Measurements from ENCODE around the gene SGMS1.
"Not testable (repeated sequence)": the region's sequence is repeated elsewhere in the genome, so short reads cannot be mapped to it uniquely, and the experiment has no call there.

Gene SGMS1

DNA sequence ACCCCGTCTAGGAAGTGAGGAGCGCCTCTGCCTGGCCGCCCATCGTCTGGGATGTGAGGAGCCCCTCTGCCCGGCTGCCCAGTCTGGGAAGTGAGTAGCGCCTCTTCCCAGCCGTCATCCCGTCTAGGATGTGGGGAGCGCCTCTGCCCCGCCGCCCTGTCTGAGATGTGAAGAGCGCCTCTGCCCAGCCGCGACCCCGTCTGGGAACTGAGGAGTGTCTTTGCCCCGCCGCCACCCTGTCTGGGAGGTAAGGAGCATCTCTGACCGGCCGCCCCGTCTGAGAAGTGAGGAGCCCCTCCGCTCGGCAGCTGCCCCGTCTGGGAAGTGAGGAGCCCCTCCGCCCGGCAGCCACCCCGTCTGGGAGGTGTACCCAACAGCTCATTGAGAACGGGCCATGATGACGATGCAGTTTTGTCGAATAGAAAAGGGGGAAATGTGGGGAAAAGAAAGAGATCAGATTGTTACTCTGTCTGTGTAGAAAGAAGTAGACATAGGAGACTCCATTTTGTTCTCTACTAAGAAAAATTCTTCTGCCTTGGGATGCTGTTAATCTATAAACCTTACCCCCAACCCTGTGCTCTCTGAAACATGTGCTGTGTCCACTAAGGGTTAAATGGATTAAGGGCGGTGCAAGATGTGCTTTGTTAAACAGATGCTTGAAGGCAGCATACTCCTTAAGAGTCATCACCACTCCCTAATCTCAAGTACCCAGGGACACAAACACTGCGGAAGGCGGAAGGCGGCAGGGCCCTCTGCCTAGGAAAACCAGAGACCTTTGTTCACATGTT lies 267.9 kb downstream of the SGMS1 start:
- not testable (repeated sequence) for DNase-seq

DNA sequence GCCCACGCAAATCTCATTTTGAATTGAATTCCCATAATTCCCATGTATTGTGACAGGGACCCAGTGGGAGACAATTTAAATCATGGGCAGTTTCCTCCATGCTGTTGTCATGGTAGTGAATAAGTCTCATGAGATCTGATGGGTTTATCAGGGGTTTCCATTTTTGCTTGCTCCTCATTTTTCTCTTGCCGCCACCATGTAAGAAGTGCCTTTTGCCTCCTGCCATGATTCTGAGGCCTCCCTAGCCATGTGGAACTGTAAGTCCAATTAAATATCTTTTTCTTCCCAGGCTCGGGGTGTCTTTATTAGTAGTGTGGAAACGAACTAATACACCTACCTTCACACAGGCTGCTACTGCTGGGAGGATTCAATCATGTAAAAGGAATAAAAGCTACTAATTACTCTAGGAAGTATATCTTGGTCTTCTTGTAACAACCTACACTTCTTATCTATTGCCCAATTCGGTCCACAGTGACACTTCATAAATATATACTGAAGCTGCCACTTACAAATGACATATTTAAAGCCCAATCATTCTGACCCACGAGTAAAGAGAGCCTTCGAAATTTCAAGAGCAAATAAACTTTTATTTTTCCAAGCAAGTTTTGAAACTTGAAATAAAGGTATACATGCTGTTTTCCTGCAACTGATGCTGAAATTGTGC lies 272.1 kb downstream of the SGMS1 start:
- no peak for DNase-seq

DNA sequence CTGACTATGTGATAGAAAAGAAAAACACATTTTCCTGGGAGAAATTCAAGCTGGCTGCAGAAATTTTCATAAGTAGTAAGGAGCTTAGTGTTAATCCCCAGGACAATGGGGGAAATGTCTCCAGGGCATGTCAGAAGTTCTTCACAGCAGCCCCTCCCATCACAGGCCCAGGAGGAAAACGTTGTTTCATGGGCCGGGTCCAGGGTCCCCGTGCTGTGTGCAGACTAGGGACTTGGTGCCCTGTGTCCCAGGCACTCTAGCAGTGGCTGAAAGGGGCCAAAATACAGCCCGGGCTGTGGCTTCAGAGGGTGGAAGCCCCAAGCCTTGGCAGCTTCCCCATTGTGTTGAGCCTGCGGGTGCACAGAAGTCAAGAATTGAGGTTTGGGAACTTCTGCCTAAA lies 273.4 kb downstream of the SGMS1 start:
- DNase-seq: no peak

- no peak for DNase-seq
These were observed 274.2 kb downstream of the SGMS1 start for GRCh38 chr10:50349554-50349953.

DNA sequence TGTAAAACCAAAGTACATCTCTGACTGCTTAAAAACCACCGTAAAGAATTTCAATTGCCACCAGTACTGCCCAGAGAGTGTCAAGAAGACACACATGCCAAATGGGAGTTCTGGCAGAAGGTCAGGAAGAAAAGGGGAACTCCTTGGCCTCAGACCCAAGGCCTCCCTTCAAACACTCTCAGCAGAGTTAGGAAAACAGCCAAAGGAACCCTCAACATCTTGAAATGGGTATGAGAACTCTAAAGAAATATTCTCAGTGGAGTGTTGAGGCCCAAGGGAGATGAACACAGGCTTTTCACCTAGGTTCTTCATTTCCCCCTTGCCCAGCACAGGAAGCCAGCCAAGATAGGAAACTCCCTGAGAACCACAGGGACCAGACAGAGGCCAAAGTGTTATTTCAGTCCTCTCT lies 276.4 kb downstream of the SGMS1 start:
- DNase-seq: no peak

GRCh38 chr10:50346942-50347341 lies 276.8 kb downstream of the SGMS1 start:
- DNase-seq: no peak

- DNase-seq: no peak
These were observed 278.2 kb downstream of the SGMS1 start for GRCh38 chr10:50345545-50345944.

GRCh38 chr10:50343702-50344331 lies 279.9 kb downstream of the SGMS1 start:
- no peak for DNase-seq

- no peak for DNase-seq
These were observed 281.8 kb downstream of the SGMS1 start for GRCh38 chr10:50341987-50342386.

DNA sequence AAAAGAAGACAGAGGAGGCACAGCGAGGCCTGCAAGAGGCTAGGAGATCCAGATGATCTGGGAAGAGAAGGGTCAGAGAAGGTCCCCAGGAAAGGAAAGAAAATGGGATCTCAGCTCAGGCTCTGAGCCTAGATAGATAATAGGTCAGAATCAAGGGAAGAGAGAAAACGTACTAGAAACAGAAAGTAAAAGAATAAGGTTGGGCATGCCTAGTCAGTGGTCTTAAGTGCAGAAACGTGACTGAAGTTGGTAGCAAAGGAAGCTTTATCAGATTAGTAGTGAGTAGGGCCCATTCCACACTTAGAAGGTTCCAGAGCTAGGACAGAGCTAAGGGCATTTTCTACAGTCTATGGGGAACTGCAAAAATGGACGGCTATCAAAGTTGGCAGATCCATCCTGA lies 287.6 kb downstream of the SGMS1 start:
- no peak for DNase-seq

GRCh38 chr10:50335397-50335796 lies 288.4 kb downstream of the SGMS1 start:
- DNase-seq: no peak

GRCh38 chr10:50334273-50334672 lies 289.5 kb downstream of the SGMS1 start:
- no peak for DNase-seq

DNA sequence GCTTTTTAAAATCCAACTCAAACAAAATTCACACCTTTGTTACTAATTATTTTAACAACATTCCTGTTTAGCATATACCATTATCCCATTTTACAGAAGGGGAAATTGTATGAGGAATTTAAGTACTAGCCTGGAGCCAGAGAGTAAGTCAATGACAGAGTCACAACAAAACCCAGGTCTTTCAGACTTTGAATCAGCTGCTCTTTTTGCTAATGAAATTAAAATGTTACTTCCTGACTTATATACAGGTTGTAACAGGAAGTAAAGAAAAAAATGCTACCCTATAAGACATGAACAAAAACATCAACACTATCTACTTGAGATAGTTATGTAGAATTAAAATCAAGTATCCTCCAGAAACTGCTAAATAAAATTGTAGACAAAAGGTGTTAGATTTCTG lies 289.9 kb downstream of the SGMS1 start:
- no peak for DNase-seq

DNA sequence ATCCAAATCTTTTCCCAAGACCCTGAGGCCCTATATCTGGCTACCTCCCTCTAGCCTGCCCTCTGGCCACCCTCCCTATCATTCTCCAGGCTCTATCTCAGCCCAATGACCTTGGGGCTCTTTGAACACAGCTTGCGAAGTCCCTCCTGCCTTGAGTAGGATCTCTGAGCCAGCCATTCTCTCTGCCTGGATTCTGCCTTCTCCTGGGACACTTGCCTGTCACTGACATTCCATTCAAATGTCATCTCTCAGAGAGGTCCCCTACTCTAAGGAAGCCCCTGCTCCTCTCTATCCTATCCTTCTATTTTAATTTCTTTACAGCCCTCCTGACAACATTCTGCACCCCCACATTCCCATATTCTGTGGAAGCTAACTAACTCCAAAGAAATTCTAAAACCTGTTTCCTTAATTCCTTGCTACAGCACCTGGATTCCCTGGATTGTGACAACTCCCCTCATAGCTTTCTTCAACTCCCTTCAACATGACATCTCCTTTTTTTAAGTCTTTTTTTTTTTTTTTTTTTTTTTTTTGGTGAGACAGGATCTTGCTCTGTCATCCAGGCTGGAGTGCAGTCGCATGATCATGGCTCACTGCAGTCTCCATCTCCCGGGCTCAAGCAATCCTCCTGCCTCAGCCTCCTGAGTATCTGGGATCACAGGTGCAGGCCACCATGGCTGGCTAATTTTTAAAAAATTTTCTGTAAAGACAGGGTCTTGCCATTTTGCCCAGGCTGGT lies 291.5 kb downstream of the SGMS1 start:
- no peak for DNase-seq

- DNase-seq: no peak
These were observed 292.3 kb downstream of the SGMS1 start for GRCh38 chr10:50331486-50331885.

- DNase-seq: no peak
These were observed 296.7 kb downstream of the SGMS1 start for GRCh38 chr10:50326757-50327701.

- DNase-seq: no peak
These were observed 297.6 kb downstream of the SGMS1 start for GRCh38 chr10:50326172-50326555.

DNA sequence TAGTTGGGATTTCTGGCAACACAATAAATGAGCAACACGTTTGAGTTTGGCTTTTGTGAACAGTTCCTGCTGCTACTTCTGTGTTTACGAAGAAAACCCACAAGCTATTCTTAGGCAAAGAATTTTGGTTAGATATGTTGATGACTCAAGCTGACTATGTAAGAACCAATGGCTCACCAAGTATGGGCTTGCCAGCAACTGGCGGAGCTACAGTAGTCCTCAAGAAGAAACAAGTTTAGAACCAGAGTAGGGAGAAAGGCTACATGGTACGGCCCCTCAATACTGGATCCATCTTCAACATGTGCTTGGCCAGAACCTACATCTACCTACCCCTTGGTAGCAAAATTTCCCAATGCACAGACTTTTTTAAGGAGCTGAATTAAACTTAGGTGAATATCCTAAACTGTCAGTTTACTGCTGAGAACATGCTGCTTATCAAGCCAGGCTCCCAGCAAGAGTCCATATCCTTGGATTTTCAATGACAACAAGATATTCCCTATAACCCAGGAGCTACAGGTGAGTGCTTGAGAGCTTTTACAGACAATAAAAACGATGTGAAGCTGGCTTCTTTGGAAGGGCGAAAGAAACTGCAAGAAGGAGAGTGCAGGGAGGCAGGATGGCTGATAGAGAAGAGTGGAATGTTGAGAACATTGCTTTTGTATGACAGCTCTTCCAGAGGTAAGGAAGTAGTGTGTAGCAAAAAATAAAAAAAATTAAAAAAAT lies 298.1 kb downstream of the SGMS1 start:
- no peak for DNase-seq

- no peak for DNase-seq
These were observed 298.9 kb downstream of the SGMS1 start for GRCh38 chr10:50324680-50325393.

DNA sequence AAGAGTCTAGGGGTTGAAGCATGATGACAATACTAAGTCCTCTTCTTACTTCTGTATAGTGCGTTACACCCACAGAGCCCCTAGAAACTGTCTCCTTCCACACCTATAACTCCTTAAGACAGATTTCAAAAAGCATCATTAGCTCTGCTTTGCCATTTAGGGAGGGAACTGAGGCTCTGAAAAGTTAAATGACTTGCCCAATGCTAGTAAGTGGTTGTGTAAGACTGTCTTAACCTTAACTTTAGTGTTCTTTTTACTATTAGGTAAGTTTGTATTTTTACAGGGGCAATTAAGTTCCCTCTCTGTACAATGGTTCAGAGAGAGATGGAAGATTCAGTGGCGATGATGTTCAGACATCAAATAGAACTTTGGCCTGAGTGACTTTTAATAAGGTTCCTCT lies 299.7 kb downstream of the SGMS1 start:
- no peak for DNase-seq

- no peak for DNase-seq
These were observed 301.7 kb downstream of the SGMS1 start for GRCh38 chr10:50322077-50322476.
